NK-92 (cell line): ENCODE measurements around the gene OXER1.
"Not testable (repeated sequence)": the region's sequence is repeated elsewhere in the genome, so short reads cannot be mapped to it uniquely, and the experiment has no call there.

Source experiments
- DNase-seq: peaks from one replicate; lab custom pipeline; 2025; ENCODE audit not compliant: unreplicated experiment; lab: John Stamatoyannopoulos, UW

Gene OXER1

GRCh38 chr2:42752816-42753813, 10.8 kb downstream of the OXER1 start:
- no peak for DNase-seq

- DNase-seq, result no peak
Measured at GRCh38 chr2:42752314-42752713, 11.6 kb downstream of the OXER1 start.

GRCh38 chr2:42748840-42749239, 15.1 kb downstream of the OXER1 start:
- no peak for DNase-seq

- no peak for DNase-seq
Measured at GRCh38 chr2:42747422-42747821, 16.5 kb downstream of the OXER1 start.

- DNase-seq, result no peak
Measured at GRCh38 chr2:42744545-42745082, 19.3 kb downstream of the OXER1 start.

- DNase-seq, result no peak
Measured at GRCh38 chr2:42743659-42743990, 20.3 kb downstream of the OXER1 start.

- DNase-seq, result no peak
Measured at GRCh38 chr2:42742740-42743658, 20.9 kb downstream of the OXER1 start.

- no peak for DNase-seq
Measured at GRCh38 chr2:42741140-42741539, 22.8 kb downstream of the OXER1 start.

GRCh38 chr2:42736598-42737322, 27.2 kb downstream of the OXER1 start:
- DNase-seq, result no peak

- no peak for DNase-seq
Measured at GRCh38 chr2:42733852-42734251, 30.1 kb downstream of the OXER1 start.

- DNase-seq, result not testable (repeated sequence)
Measured at GRCh38 chr2:42731316-42731715, 32.6 kb downstream of the OXER1 start.

- no peak for DNase-seq
Measured at GRCh38 chr2:42726680-42727079, 37.3 kb downstream of the OXER1 start.

GRCh38 chr2:42725657-42726056, 38.3 kb downstream of the OXER1 start:
- DNase-seq, result no peak

- no peak for DNase-seq
Measured at GRCh38 chr2:42724886-42725285, 39.0 kb downstream of the OXER1 start.

- DNase-seq, result no peak
Measured at GRCh38 chr2:42723465-42723864, 40.5 kb downstream of the OXER1 start.

GRCh38 chr2:42722320-42723190, 41.4 kb downstream of the OXER1 start:
- DNase-seq, result no peak

GRCh38 chr2:42721898-42722297, 42.0 kb downstream of the OXER1 start:
- DNase-seq, result no peak

GRCh38 chr2:42714686-42715085, 49.2 kb downstream of the OXER1 start:
- no peak for DNase-seq

GRCh38 chr2:42713920-42714319, 50.0 kb downstream of the OXER1 start:
- DNase-seq, result no peak

- DNase-seq, result no peak
Measured at GRCh38 chr2:42712934-42713333, 51.0 kb downstream of the OXER1 start.
